HUES48 (cell line): ENCODE measurements around the gene LMBRD1.

Experiments used
- H3K27ac ChIP-seq: one replicate; pipeline ENCODE4 v1.7.0; 2013; ENCODE audit warnings: low read depth, low read length, inconsistent platforms
- H3K27me3 ChIP-seq: 2 replicates; pipeline ENCODE4 v1.6.1; 2013; ENCODE audit warnings: mild to moderate bottlenecking, low read length; ENCODE audit not compliant: control insufficient read depth, insufficient read depth
- H3K36me3 ChIP-seq: 2 replicates; pipeline ENCODE4 v1.6.1; 2013; ENCODE audit warnings: low read length; ENCODE audit not compliant: control insufficient read depth, insufficient read depth
- H3K4me1 ChIP-seq: 2 replicates; pipeline ENCODE4 v1.6.1; 2013; ENCODE audit warnings: mild to moderate bottlenecking, low read length; ENCODE audit not compliant: control insufficient read depth, insufficient read depth
- H3K4me3 ChIP-seq: 2 replicates; pipeline ENCODE4 v1.5.1; 2013; ENCODE audit warnings: mild to moderate bottlenecking, low read depth, low read length
- H3K9ac ChIP-seq: 2 replicates; pipeline ENCODE4 v1.6.1; 2013; ENCODE audit warnings: mild to moderate bottlenecking, low read depth, low read length, moderate library complexity
- H3K9me3 ChIP-seq: 2 replicates; pipeline ENCODE4 v1.6.1; 2013; ENCODE audit warnings: low read length; ENCODE audit not compliant: control insufficient read depth, insufficient read depth

Gene LMBRD1

GRCh38 chr6:69732640-69733039 is 64.2 kb downstream of the LMBRD1 start:
- H3K9me3 ChIP-seq = no peaks in the 10 kb centered on the region
- H3K27ac ChIP-seq = no peak overlapping the region
- no peaks in the 10 kb centered on the region for H3K4me1 ChIP-seq
- no peak overlapping the region for H3K4me3 ChIP-seq
- 0 out of 2 replicates have a peak, but pooled peaks cover 3% of the 10 kb centered on the region for H3K36me3 ChIP-seq
- no peaks in the 10 kb centered on the region for H3K27me3 ChIP-seq
- H3K9ac ChIP-seq = no peak overlapping the region

GRCh38 chr6:69732045-69732444 is 64.8 kb downstream of the LMBRD1 start:
- H3K27ac ChIP-seq = no peak overlapping the region
- no peak overlapping the region for H3K4me3 ChIP-seq
- no peaks in the 10 kb centered on the region for H3K27me3 ChIP-seq
- H3K4me1 ChIP-seq = no peaks in the 10 kb centered on the region
- H3K9ac ChIP-seq = no peak overlapping the region
- no peaks in the 10 kb centered on the region for H3K9me3 ChIP-seq
- 0 out of 2 replicates have a peak, but pooled peaks cover 2% of the 10 kb centered on the region for H3K36me3 ChIP-seq

GRCh38 chr6:69729870-69730449 is 66.8 kb downstream of the LMBRD1 start:
- no peaks in the 10 kb centered on the region for H3K4me1 ChIP-seq
- no peak overlapping the region for H3K27ac ChIP-seq
- H3K4me3 ChIP-seq = no peak overlapping the region
- H3K9me3 ChIP-seq = peaks cover 2% of the 10 kb centered on the region; the same call in 1 of the 2 replicates
- no peak overlapping the region for H3K9ac ChIP-seq
- no peaks in the 10 kb centered on the region for H3K27me3 ChIP-seq
- no peaks in the 10 kb centered on the region for H3K36me3 ChIP-seq

GRCh38 chr6:69722683-69723082 is 74.1 kb downstream of the LMBRD1 start:
- Histone ChIP-seq H3K27me3 (no peaks in the 10 kb centered on the region), H3K4me1 (no peaks in the 10 kb centered on the region), H3K36me3 (peaks cover 6% of the 10 kb centered on the region), H3K9me3 (peaks cover 2% of the 10 kb centered on the region; the same call in 1 of the 2 replicates), H3K9ac (no peak overlapping the region), H3K4me3 (no peak overlapping the region), H3K27ac (no peak overlapping the region)

- no peaks in the 10 kb centered on the region for H3K27me3 ChIP-seq
- H3K4me1 ChIP-seq = no peaks in the 10 kb centered on the region
- H3K4me3 ChIP-seq = no peak overlapping the region
- H3K9me3 ChIP-seq = no peaks in the 10 kb centered on the region
- no peak overlapping the region for H3K9ac ChIP-seq
- peaks cover 6% of the 10 kb centered on the region for H3K36me3 ChIP-seq
- no peak overlapping the region for H3K27ac ChIP-seq
Measured at GRCh38 chr6:69719602-69720193, 77.1 kb downstream of the LMBRD1 start.

GRCh38 chr6:69706724-69707123 is 90.1 kb downstream of the LMBRD1 start:
- Histone ChIP-seq H3K9me3 (no peaks in the 10 kb centered on the region), H3K9ac (no peak overlapping the region), H3K36me3 (no peaks in the 10 kb centered on the region), H3K4me3 (no peak overlapping the region), H3K4me1 (no peaks in the 10 kb centered on the region), H3K27me3 (no peaks in the 10 kb centered on the region), H3K27ac (no peak overlapping the region)

- no peaks in the 10 kb centered on the region for H3K36me3 ChIP-seq
- H3K27ac ChIP-seq = no peak overlapping the region
- no peaks in the 10 kb centered on the region for H3K4me1 ChIP-seq
- no peaks in the 10 kb centered on the region for H3K9me3 ChIP-seq
- no peak overlapping the region for H3K4me3 ChIP-seq
- no peaks in the 10 kb centered on the region for H3K27me3 ChIP-seq
- no peak overlapping the region for H3K9ac ChIP-seq
Measured at GRCh38 chr6:69705954-69706353, 90.9 kb downstream of the LMBRD1 start.

- no peak overlapping the region for H3K4me3 ChIP-seq
- H3K27me3 ChIP-seq = no peaks in the 10 kb centered on the region
- H3K9me3 ChIP-seq = no peaks in the 10 kb centered on the region
- H3K9ac ChIP-seq = no peak overlapping the region
- H3K4me1 ChIP-seq = no peaks in the 10 kb centered on the region
- no peak overlapping the region for H3K27ac ChIP-seq
- no peaks in the 10 kb centered on the region for H3K36me3 ChIP-seq
Measured at GRCh38 chr6:69704916-69705315, 91.9 kb downstream of the LMBRD1 start.

- Histone ChIP-seq H3K27ac (no peak overlapping the region), H3K9ac (no peak overlapping the region), H3K4me1 (no peaks in the 10 kb centered on the region), H3K27me3 (no peaks in the 10 kb centered on the region), H3K9me3 (no peaks in the 10 kb centered on the region), H3K36me3 (peaks cover 17% of the 10 kb centered on the region), H3K4me3 (no peak overlapping the region)
Measured at GRCh38 chr6:69699655-69700054, 97.2 kb downstream of the LMBRD1 start.

GRCh38 chr6:69696273-69696672 is 100.5 kb downstream of the LMBRD1 start:
- Histone ChIP-seq H3K27me3 (no peaks in the 10 kb centered on the region), H3K36me3 (peaks cover 17% of the 10 kb centered on the region), H3K4me1 (no peaks in the 10 kb centered on the region), H3K4me3 (no peak overlapping the region), H3K9ac (no peak overlapping the region), H3K9me3 (no peaks in the 10 kb centered on the region), H3K27ac (no peak overlapping the region)

- Histone ChIP-seq H3K9me3 (no peaks in the 10 kb centered on the region), H3K27me3 (no peaks in the 10 kb centered on the region), H3K9ac (no peak overlapping the region), H3K27ac (no peak overlapping the region), H3K36me3 (peaks cover 13% of the 10 kb centered on the region), H3K4me3 (no peak overlapping the region), H3K4me1 (no peaks in the 10 kb centered on the region)
Measured at GRCh38 chr6:69693762-69694161, 103.0 kb downstream of the LMBRD1 start.
